ENCODE results near the gene CMBL.
"Not testable (repeated sequence)": the region's sequence is repeated elsewhere in the genome, so short reads cannot be mapped to it uniquely, and the experiment has no call there.

Gene CMBL

DNA sequence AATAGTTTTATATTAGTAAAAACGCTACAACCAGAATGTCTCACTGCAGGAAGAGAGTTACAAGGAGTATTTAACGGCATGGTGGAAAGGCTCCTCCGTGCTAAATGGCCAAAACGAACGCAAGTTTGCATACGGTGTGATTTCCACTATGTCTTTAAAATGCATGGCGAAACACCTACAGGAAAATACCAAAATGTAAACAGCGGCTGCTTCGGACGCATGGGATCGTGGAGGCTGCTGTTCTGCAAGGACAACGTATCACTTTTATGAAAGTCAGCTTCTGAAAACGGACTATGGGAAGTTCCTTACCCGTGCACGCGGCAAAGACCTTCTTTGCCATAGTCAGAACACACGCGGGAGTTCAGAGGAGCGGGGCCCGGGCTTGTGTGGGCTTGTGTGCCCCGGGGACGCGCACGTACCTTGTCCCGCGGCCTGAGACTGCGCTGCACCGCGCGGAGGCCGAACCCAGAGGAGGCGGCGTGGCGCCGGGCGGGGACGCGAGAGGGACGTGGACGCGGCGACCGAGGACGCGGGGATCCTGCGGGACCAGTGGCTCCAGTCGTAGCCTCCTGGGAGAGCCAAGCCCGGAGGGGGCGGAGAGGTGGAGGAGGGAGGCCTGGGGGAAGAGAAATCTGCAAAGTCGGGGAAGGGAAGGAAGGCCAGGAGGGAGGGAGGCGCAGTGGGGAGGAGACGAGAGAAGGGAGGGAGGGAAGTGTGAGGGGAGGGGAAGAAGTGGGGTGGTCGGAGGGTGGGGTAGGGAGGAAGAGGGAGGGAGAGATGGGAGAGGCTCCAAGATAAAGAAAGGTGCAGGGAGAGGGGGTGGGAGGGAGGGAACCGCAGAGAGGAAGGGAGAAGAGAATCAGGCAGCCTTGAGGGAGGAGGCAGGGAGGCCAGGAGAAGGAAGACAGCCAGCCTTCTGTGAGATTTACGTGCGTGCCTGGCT lies at the start of gene CMBL:
CMBL (minus strand) TSS at position 697 of the 943 bp plus-strand sequence. CDS start 17,140 bp downstream, outside the sequence.
- no peak for DNase-seq

- DNase-seq, result no peak
Measured at GRCh38 chr5:10355071-10355889, 47.6 kb upstream of the CMBL start.

DNA sequence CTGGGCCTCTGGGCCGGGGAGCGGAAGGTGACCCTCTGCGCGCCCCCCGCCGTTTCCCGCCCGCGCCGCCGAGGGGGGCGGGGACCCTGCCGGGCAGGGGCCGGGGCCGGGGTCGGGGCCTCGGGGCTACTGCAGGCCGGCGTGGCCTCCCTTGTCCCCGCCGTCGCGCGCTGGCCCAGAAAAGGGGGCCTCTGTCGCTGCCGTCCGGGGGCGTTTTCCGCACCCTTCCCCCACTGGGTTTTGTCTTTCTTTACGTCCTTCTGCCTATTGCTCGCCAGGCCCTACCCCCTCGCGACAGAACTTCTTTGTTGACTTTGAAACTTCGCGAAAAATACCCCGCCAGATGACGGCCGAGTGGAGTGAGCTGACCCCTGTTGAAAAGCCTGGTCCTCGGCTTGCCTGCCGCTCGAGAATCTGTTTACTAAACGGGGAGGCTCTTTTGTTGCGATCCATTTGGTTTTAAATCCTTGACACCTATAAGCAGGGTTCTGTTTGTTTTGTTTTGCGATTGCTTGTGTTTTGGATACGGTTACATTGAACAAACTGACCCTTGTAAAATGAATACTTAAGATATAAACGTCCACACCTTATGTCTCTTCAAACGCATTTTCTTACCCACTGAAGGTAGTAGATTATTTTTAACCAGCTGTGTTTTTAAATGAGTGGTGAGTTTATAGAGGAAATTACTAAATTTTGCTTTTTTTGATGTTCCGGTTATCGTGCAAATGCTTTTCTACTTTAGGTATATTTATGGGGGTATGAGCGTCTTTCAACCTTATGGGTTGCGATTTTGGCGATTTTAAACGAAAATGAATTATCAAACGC lies 46.6 kb upstream of the CMBL start:
- DNase-seq, result no peak

- peak; percentile 59 to 75 for DNase-seq
Measured at GRCh38 chr5:10353241-10354047, 45.7 kb upstream of the CMBL start, which contains the start of gene MARCHF6. TSS of gene MARCHF6 (plus strand) at chr5:10353695. CDS start at chr5:10353899, 204 bp downstream.

GRCh38 chr5:10352430-10353240 lies 44.9 kb upstream of the CMBL start:
- DNase-seq, result no peak

- DNase-seq, result no peak
Measured at GRCh38 chr5:10351919-10352318, 44.2 kb upstream of the CMBL start.

DNA sequence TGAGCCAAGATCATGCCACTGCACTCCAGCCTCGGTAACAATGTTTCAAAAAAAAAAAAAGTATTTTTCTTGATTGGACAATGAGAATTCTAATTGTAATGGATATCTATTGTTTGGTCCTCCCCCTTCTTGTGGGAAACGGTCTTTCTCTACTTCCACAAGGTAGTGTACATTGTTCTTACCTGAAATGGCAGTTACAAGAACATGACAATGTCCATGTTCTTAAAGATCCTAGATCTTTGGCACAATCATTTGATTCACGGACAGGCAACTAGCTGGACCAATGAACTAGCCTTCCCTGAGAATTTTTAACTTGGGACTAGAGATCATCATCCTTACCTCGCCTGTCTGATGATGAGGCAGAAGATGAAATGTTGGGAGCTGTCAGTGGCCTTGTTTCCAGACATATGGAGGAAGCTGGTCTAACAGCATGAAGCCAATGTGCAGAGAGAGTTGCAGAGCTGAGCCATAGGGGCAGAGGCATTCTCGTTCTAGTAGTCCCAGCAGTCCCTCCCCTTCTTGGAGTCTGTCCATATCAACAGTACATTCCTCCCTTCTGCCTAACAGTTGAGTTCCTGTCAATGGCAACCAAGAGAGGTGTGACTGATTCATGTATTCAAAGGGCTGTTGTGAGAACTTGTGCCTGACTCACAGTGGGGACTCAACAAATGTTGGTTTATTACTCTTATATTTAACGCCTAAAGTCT lies 43.6 kb upstream of the CMBL start:
- DNase-seq, result no peak

DNA sequence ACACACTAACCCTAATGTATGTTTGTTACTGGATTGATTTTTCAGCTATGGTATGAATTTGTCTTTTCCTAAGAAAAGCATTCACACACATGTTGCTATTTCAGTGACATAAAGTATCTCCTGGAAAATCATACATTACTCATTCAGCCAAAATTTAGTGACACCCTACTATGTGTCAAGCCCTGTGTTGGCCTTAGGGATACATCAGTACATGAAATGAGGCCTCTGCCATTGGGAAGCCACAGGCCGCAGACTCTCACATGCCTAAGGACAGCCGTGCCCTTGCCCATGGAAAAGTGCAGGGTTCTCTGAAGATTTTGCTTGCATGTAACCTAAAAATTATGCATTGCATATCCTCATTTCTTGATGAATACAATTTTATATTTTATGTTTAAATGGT lies 40.6 kb upstream of the CMBL start:
- no peak for DNase-seq

DNA sequence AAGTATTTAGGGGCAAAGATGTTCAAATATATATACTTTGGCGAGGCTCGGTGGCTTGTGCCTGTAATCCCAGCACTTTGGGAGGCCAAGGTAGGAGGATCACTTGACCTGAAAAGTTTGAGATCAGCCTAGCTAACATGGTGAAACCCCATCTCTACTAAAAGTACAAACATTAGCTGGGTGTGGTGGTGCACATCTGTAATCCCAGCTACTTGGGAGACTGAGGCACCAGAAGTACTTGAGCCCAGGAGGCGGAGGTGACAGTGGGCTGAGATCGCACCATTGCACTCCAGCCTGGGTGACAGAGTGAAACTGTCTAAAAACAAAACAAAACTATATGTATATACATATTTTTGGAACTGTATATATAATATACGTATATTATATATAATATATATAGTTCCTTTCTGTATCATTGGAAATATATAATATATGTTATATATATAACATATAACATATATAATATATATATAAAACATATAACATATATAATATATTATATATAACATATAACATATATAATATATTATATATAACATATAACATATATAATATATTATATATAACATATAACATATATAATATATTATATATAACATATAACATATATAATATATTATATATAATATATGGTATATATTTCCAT lies 36.9 kb upstream of the CMBL start:
- DNase-seq, result not testable (repeated sequence)

DNA sequence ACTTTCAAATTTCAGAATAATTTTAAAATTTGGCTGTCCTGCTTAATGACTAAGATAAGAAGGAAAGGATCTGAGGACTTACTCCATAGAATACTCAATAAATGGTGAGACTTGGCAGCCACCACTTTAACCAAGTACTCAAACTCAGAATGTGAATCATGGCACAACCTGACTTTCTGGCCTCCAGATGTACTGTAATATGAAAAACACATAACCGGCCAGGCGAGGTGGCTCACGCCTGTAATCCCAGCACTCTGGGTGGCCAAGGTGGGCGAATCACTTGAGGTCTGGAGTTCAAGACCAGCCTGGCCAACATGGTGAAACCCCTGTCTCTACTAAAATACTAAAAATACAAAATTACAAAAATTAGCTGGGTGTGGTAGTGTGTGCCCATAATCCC lies 35.8 kb upstream of the CMBL start:
- DNase-seq, result no peak

- no peak for DNase-seq
Measured at GRCh38 chr5:10339958-10340357, 32.3 kb upstream of the CMBL start.

DNA sequence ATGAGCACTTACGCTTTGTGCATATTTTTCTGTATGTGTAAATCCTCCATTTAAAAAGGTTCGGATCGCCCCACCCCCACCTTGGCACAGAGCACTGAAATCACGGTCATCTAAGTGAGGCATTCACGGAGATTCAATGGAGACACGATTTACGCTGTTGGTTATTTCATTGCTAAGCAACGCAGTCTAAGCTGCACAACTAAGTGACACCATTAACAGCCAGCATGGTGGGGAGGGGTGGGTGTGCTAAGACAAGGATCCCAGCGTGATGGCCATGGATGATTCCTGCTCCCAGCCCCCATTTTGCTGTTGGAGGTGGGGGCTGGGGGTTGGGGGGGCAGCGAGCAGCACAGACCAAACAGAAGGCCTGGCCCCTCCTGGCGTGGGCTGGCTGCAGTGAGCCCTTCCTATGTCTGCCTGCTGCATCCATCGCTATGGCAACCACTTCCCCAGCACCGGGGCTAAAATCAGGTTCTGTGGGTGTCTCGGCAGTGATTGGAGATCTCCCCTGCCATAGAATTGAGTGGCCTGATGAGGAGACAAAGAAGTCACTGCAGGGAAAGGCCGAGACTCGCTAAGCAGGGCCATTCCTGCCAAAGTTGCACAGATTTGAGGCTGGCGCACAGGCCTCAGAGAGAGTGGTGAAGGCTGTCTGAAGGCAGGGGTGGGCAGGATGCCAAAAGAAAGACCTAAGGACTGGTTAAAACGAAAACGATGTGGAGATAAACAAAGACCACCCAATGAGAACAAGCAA lies 31.5 kb upstream of the CMBL start:
- no peak for DNase-seq

GRCh38 chr5:10338686-10339057 lies 31.0 kb upstream of the CMBL start:
- DNase-seq, result no peak

DNA sequence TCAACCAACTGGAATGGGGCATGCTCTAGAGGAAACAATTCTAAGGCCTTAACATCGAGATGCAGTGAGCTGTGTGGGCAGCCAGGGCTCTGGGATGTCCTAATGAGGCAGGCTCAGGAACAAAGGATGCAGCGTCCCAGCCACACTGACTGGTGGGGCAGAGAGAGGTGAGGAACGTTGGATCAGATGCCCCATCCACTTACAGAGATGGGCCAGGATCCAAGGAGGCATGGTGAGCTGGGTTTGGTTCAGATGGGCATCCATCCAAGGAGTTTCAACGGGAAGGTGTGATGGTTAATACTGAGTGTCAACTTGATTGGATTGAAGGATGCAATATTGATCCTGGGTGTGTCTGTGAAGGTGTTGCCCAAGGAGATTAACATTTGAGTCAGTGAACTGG lies 30.3 kb upstream of the CMBL start:
- no peak for DNase-seq

DNA sequence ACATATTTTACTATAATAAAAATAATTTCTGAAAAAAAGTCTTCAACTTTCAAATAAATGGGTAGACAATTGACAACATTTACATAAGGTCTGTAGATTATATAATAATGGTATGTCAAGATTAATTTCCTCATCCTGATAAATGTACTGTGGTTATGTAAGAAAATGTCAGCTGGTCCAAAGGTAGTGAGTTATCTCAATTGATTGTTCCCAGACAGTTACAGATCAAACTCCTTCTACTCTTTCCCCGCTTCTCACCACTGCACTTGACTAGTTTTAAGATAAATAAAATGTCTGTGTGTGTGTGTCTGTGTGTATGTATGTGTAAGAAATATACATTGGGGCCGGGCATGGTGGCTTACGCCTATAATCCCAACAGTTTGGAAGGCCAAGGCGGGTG lies 29.4 kb upstream of the CMBL start:
- no peak for DNase-seq

DNA sequence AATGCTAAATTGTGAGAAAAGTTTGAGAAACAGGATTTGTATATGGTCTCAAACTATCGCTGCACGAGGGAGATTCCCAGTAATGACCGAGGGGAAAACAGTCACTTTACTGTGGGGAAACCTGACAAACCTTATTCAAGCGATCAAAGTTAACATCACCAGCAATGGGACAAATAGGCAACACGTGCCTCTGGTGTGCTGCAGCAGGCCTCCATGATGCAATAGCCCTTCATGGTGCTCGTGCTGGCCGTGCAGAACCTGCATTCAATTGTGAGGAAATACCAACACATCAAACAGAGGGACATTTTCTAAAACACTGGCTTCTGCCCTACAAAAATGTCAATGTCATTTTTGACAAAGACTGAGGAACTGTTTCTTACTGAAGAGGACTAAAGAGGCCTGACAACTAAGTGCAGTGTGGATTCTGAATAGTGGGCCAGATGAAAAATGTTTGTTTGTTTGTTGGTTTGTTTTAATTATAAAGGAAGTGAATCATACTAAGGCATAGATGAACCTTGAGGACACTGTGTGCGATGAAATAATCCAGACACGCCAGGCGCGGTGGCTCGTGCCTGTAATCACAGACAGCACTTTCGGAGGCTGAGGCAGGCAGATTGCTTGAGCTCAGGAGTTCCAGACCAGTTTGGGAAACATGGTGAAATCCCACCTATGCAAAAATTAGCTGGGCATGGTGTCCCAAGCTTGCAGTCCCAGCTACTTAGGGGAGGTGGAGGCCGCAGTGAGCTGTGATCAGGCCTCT lies 28.2 kb upstream of the CMBL start:
- no peak for DNase-seq

- no peak for DNase-seq
Measured at GRCh38 chr5:10334831-10335230, 27.1 kb upstream of the CMBL start.
